GM23248 (cell line): ENCODE measurements around the gene SLC31A2. TPM values are rescaled to one million over a fixed set of nuclear protein-coding genes. Genes with fewer than 3 reads are reported as not detected.

Source experiments
- DNase-seq: peaks from one replicate; pipeline ENCODE4 v3.0.0-alpha.2; 2015
- H2AFZ ChIP-seq: fragments of 200-600 bp; sonication (generic); 2 replicates; pipeline ENCODE4 v1.6.1; 2016; ENCODE audit warnings: antibody characterized with exemption
- H3F3A ChIP-seq: fragments of 200-600 bp; sonication (generic); 2 replicates; pipeline ENCODE4 v1.6.1; 2016; ENCODE audit warnings: mild to moderate bottlenecking, antibody characterized with exemption, mixed run types; ENCODE audit not compliant: insufficient read depth
- H3K27ac ChIP-seq: fragments of 200-600 bp; sonication (generic); 2 replicates; pipeline ENCODE4 v1.5.1; 2016; ENCODE audit warnings: mild to moderate bottlenecking
- H3K27me3 ChIP-seq: fragments of 200-600 bp; sonication (generic); replicated peaks from 2 replicates; pipeline ENCODE4 v1.6.1; 2016; ENCODE audit warnings: mild to moderate bottlenecking; ENCODE audit not compliant: insufficient read depth
- H3K36me3 ChIP-seq: fragments of 200-600 bp; sonication (generic); 2 replicates; pipeline ENCODE4 v1.6.1; 2016; ENCODE audit warnings: low read depth, mild to moderate bottlenecking
- H3K4me1 ChIP-seq: fragments of 200-600 bp; sonication (generic); 2 replicates; pipeline ENCODE4 v1.6.1; 2016; ENCODE audit warnings: mild to moderate bottlenecking; ENCODE audit not compliant: insufficient read depth
- H3K4me2 ChIP-seq: fragments of 200-600 bp; sonication (generic); one replicate; pipeline ENCODE4 v1.6.1; 2016; ENCODE audit warnings: mild to moderate bottlenecking; ENCODE audit not compliant: unreplicated experiment
- H3K4me3 ChIP-seq: fragments of 200-600 bp; sonication (generic); 2 replicates; pipeline ENCODE4 v1.5.1; 2016; ENCODE audit warnings: mild to moderate bottlenecking
- H3K79me2 ChIP-seq: fragments of 200-600 bp; sonication (generic); 2 replicates; pipeline ENCODE4 v1.6.1; 2016; ENCODE audit warnings: mild to moderate bottlenecking; ENCODE audit not compliant: insufficient read depth
- H3K9ac ChIP-seq: fragments of 200-600 bp; sonication (generic); 2 replicates; pipeline ENCODE4 v1.6.1; 2016; ENCODE audit warnings: mild to moderate bottlenecking
- H3K9me2 ChIP-seq: fragments of 200-600 bp; sonication (generic); 2 replicates; pipeline ENCODE4 v1.6.1; 2016; ENCODE audit warnings: mixed run types, mild to moderate bottlenecking, moderate library complexity; ENCODE audit not compliant: insufficient read depth
- H3K9me3 ChIP-seq: fragments of 200-600 bp; sonication (generic); one replicate; pipeline ENCODE4 v1.6.1; 2017; ENCODE audit warnings: low read depth
- H4K20me1 ChIP-seq: fragments of 200-600 bp; sonication (generic); 2 replicates; pipeline ENCODE4 v1.6.0; 2016; ENCODE audit not compliant: insufficient read depth
- EZH2 ChIP-seq: fragments of 200-600 bp; sonication (generic); IDR thresholded peaks from 2 replicates; pipeline ENCODE4 v1.6.1; 2018; ENCODE audit warnings: antibody characterized with exemption, mild to moderate bottlenecking; ENCODE audit not compliant: insufficient read depth, poor library complexity, severe bottlenecking
- EZH2phosphoT487 ChIP-seq: fragments of 200-600 bp; sonication (generic); IDR thresholded peaks from 2 replicates; pipeline ENCODE4 v1.6.1; 2018; ENCODE audit warnings: antibody characterized with exemption, moderate library complexity, mild to moderate bottlenecking, low read depth; ENCODE audit not compliant: insufficient read depth
- WGBS, 2 experiments: methylation state at CpG; one replicate each; pipeline ENCODE4 v1.1.6; 2015 to 2017; ENCODE audit warnings: low lambda C conversion rate in 2 of 2, low coverage in 1 of 2; ENCODE audit errors: missing lambda C conversion rate in 2 of 2; 5-methylcytosine and 5-hydroxymethylcytosine counted together
- in situ Hi-C: fragments of 300-500 bp; cut with MboI; formaldehyde crosslinking; loops from 2 replicates; pipeline ENCODE4 v1.15.0; 2020
- polyA plus RNA-seq: library from polyadenylated mRNA; unstranded; fragments of >200 nt; fragmentation: Nextera tagmentation; extraction: Ambion mirVana; gene quantifications from 2 replicates; pipeline ENCODE4 v1.2.1, GENCODE V29; 2016
- total RNA-seq: library from RNA; depleted of rRNA; stranded (reverse); fragments of >200 nt; shearing (Covaris generic); gene quantifications from 2 replicates; pipeline ENCODE4 v1.2.3, GENCODE V29; 2014

Gene SLC31A2
- total and polyA plus RNA-seq, 2 experiments from 2014 or later, result 15.0 to 20.8 TPM

DNA sequence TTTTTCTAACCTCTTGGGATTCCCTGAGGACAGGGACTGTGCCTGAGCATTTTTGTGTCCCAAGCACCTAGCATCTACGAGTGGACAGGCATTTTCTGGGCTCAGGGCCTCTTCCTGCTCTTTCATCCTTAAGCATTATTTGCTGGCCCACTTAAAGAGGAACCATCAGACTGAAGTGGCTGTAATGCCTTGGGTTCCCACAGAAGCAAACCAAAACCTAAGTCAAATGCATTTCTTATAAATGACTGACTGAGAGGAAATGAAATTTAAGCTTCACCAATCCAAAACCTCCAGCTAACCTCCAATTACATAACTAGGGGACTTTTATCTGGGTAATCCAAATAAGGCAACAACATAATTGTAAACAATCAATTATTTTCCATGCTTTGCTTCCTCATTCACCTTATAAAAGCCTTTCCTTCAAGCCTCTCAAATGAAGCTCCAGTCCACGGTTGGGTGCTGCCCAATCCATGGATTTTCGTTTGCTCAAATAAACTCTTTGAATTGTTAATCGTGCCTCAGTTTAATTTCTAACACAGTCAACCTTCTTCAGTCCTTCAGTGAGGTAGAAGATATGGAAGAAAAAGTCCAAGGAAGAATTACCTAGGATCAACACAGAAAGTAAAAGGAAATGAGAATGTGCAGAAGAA is 25.3 kb upstream of the SLC31A2 start:
- Histone ChIP-seq H3K9me3 (no peaks in the 10 kb centered on the region), H3K27ac (no peak overlapping the region), H2AFZ (no peak overlapping the region), H3K9ac (no peak overlapping the region), H3K36me3 (no peaks in the 10 kb centered on the region), H3K9me2 (no peaks in the 10 kb centered on the region), H3F3A (no peaks in the 10 kb centered on the region), H3K4me2 (no peak overlapping the region), H3K4me1 (no peaks in the 10 kb centered on the region), H3K27me3 (peaks cover 7% of the 10 kb centered on the region), H3K4me3 (no peak overlapping the region), H4K20me1 (no peaks in the 10 kb centered on the region), H3K79me2 (no peaks in the 10 kb centered on the region)
- in situ Hi-C loops, result no loop called here
- DNase-seq, result no peak
- TF ChIP-seq EZH2 (no peak), EZH2phosphoT487 (no peak)
- 46 to 47% methylated on average over 4 of the region's 4 CpGs for WGBS, 2 experiments

DNA sequence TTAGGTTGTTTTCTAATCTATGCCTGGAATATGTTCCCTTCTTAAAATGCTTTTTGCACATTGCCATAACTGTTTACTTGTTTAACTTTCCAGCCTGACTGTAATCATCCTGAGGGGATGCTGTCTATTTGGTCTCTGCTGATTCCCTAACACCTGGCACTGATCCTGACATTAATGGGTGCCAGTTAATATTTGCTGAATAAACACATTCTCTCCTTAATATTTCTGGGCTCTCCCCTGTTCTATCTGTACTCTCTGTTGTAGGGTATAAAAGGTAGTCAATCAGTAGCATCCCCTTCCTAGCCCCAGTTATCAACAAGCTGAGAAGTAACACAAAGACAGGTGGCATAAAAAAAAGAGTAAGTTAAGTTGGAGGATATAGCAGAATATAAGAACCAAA is 21.3 kb upstream of the SLC31A2 start:
- Histone ChIP-seq H3F3A (no peaks in the 10 kb centered on the region), H3K4me1 (no peaks in the 10 kb centered on the region), H3K36me3 (no peaks in the 10 kb centered on the region), H3K27me3 (peaks cover 10% of the 10 kb centered on the region), H3K9me2 (no peaks in the 10 kb centered on the region), H2AFZ (no peak overlapping the region), H4K20me1 (no peaks in the 10 kb centered on the region), H3K9me3 (no peaks in the 10 kb centered on the region), H3K4me3 (no peak overlapping the region), H3K79me2 (no peaks in the 10 kb centered on the region), H3K9ac (no peak overlapping the region), H3K27ac (no peak overlapping the region), H3K4me2 (no peak overlapping the region)
- TF ChIP-seq EZH2phosphoT487 (no peak), EZH2 (no peak)
- DNase-seq, result no peak
- in situ Hi-C loops, result no loop called here

DNA sequence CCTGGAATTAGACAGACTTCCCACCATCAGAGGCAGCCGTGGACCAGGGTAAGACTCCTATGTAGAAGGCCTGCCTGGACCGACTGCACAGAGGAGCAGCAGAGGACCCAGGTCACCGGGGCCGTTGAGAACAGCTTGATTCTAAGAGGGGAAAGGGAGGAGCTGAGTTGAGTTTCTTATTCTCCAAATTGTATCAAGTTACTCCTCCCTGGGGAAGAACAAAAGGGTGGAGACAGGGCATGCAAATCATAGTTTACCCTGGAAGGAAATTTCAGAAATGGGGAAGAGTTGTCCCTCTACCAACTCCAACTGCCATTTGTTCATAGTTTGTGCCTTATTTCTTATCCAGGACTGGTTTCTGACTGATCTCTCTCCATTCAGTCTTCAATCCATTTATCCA is 20.9 kb upstream of the SLC31A2 start:
- no peaks in the 10 kb centered on the region for H3K36me3 ChIP-seq
- H3K27ac ChIP-seq, result no peak overlapping the region
- no peaks in the 10 kb centered on the region for H3K9me2 ChIP-seq
- no peaks in the 10 kb centered on the region for H3K9me3 ChIP-seq
- TF ChIP-seq EZH2phosphoT487, result no peak
- no peak for TF ChIP-seq EZH2
- peaks cover 10% of the 10 kb centered on the region for H3K27me3 ChIP-seq
- no peaks in the 10 kb centered on the region for H3K4me1 ChIP-seq
- no peaks in the 10 kb centered on the region for H3K79me2 ChIP-seq
- H3K4me3 ChIP-seq, result no peak overlapping the region
- H3F3A ChIP-seq, result no peaks in the 10 kb centered on the region
- in situ Hi-C loops, result no loop called here
- no peak overlapping the region for H3K4me2 ChIP-seq
- no peaks in the 10 kb centered on the region for H4K20me1 ChIP-seq
- no peak overlapping the region for H3K9ac ChIP-seq
- 25 to 26% methylated on average over 4 of the region's 4 CpGs for WGBS, 2 experiments
- DNase-seq, result no peak
- no peak overlapping the region for H2AFZ ChIP-seq

DNA sequence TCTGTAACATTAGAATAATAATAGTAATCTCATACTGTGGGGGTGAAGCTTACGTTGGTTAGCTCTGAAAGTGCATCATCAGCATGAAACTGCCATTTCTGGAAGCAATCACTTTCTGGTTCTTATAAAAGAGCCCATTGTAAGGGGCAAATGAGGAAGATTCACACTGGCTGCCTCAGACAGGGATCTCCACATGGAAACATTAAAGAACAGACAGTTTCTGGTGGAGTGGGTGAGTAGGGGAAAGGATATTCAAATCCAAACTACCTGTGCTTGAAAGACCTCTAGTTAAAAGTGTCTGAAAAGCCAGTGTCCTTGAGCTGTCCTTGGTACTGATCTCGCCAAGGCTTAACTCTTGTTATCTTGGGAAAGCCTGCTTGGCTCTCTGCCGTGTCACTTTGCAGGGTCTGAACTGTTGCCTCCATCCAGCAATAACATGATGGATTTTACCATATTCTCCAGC is 19.1 kb upstream of the SLC31A2 start:
- no peaks in the 10 kb centered on the region for H3K9me3 ChIP-seq
- in situ Hi-C loops, result no loop called here
- H3K4me3 ChIP-seq, result no peak overlapping the region
- DNase-seq, result peak; percentile 41
- no peaks in the 10 kb centered on the region for H3K4me1 ChIP-seq
- no peak overlapping the region for H3K27ac ChIP-seq
- H3K9me2 ChIP-seq, result no peaks in the 10 kb centered on the region
- no peak overlapping the region for H3K4me2 ChIP-seq
- TF ChIP-seq EZH2phosphoT487, result no peak
- TF ChIP-seq EZH2, result no peak
- WGBS, 2 experiments, result 16 to 17% methylated on average over 3 of the region's 3 CpGs
- H3K79me2 ChIP-seq, result no peaks in the 10 kb centered on the region
- no peak overlapping the region for H2AFZ ChIP-seq
- no peaks in the 10 kb centered on the region for H4K20me1 ChIP-seq
- H3F3A ChIP-seq, result no peaks in the 10 kb centered on the region
- H3K27me3 ChIP-seq, result peaks cover 10% of the 10 kb centered on the region
- no peaks in the 10 kb centered on the region for H3K36me3 ChIP-seq
- no peak overlapping the region for H3K9ac ChIP-seq
